SU-DHL-6 (cell line): Measurements from ENCODE around the gene C2CD2.

ENCODE experiments used
- H2AFZ ChIP-seq: fragments of 200-600 bp; sonication (generic); 2 replicates; pipeline ENCODE4 v1.6.1; 2014; ENCODE audit warnings: low read depth, mild to moderate bottlenecking, moderate library complexity, mixed read lengths, antibody characterized with exemption, low read length; ENCODE audit not compliant: severe bottlenecking
- H3F3A ChIP-seq: fragments of 200-600 bp; shearing (Covaris generic); 2 replicates; pipeline ENCODE4 v1.6.0; 2016; ENCODE audit warnings: antibody characterized with exemption, mild to moderate bottlenecking; ENCODE audit not compliant: insufficient read depth
- H3K27ac ChIP-seq: fragments of 200-600 bp; sonication (generic); 2 replicates; pipeline ENCODE4 v1.5.1; 2016; ENCODE audit warnings: low read depth, mild to moderate bottlenecking, low read length, moderate library complexity, mixed read lengths
- H3K27me3 ChIP-seq: fragments of 200-600 bp; sonication (generic), shearing (Covaris generic); 2 replicates; pipeline ENCODE4 v1.6.0; 2014; ENCODE audit warnings: mild to moderate bottlenecking, low read length
- H3K36me3 ChIP-seq: fragments of 200-600 bp; sonication (generic); 2 replicates; pipeline ENCODE4 v1.6.1; 2014; ENCODE audit warnings: mild to moderate bottlenecking, low read length, mixed read lengths
- H3K4me2 ChIP-seq: fragments of 300-600, 200-600 bp; shearing (Covaris generic), sonication (generic); 2 replicates; pipeline ENCODE4 v1.6.0; 2014; ENCODE audit warnings: low read length, low read depth, mild to moderate bottlenecking; ENCODE audit not compliant: poor library complexity, severe bottlenecking
- H3K4me3 ChIP-seq: fragments of 200-600 bp; sonication (generic); 2 replicates; pipeline ENCODE4 v1.5.1; 2014; ENCODE audit warnings: antibody characterized with exemption, low read length, mild to moderate bottlenecking, mixed read lengths; ENCODE audit not compliant: insufficient read depth, poor library complexity, severe bottlenecking
- H3K79me2 ChIP-seq: fragments of 200-600 bp; sonication (generic); 2 replicates; pipeline ENCODE4 v1.6.1; 2014; ENCODE audit warnings: mild to moderate bottlenecking, low read length, moderate library complexity; ENCODE audit not compliant: insufficient read depth
- H3K9ac ChIP-seq: fragments of 200-600 bp; sonication (generic); 2 replicates; pipeline ENCODE4 v1.7.0; 2014; ENCODE audit warnings: mild to moderate bottlenecking, low read length
- H3K9me2 ChIP-seq: fragments of 200-600 bp; sonication (generic); replicated peaks from 2 replicates; pipeline ENCODE4 v1.6.1; 2014; ENCODE audit warnings: low read length; ENCODE audit not compliant: insufficient read depth
- H3K9me3 ChIP-seq: fragments of 200-600 bp; sonication (generic); 2 replicates; pipeline ENCODE4 v1.6.1; 2014; ENCODE audit warnings: low read length, mixed read lengths; ENCODE audit not compliant: insufficient read depth
- H4K20me1 ChIP-seq: fragments of 200-600 bp; sonication (generic); 2 replicates; pipeline ENCODE4 v1.6.1; 2014; ENCODE audit warnings: low read depth, mild to moderate bottlenecking, antibody characterized with exemption, low read length, moderate library complexity, mixed read lengths
- EZH2phosphoT487 ChIP-seq: fragments of 200-600 bp; sonication (generic), shearing (Covaris generic); conservative IDR thresholded peaks from 2 replicates; pipeline ENCODE4 v1.6.1; 2018; ENCODE audit warnings: mild to moderate bottlenecking, antibody characterized with exemption, low read length, moderate library complexity, mixed read lengths
- TF ChIP-seq, protein P1 (sequence below): fragments of 200-600 bp; sonication (generic); IDR thresholded peaks from one replicate; pipeline ENCODE4 v1.5.1; 2017; ENCODE audit warnings: antibody characterized with exemption, mild to moderate bottlenecking, low read length, moderate library complexity; ENCODE audit not compliant: insufficient read depth, poor library complexity, severe bottlenecking

Gene C2CD2

DNA sequence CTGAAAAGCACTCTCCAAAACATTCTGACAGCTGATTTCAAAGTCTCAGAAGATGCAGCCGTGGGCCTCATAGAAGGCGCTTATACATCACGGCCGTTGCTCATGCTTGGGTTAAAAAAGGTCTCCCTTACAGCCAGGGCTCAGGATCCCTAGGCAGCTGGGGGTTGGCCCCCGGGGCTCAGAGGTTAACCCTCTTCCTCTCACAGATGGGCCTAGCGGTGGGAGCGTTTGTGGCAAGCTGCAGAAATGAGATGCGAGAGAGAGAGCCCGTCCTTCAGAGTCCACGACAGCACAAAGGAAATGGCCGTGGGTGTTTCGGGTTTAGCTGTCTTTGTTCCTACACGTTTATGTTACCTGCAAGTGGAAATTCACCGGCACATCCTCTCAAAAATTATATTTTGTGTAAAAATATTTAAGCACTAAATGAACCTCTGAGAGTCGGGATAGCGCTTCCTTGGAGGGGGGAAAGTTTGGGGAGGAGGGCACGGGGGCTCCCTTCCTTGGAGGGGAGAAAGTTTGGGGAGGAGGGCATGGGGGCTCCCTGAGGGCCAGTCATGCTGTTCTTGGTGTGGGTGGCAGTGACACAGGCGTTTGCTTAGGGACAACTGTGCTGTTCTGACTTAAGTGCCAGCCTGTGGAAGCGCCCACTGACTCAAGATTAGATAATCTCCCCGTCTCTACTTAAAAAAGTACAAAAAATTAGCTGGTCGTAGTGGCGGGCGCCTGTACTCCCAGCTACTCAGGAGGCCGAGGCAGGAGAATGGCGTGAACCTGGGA lies 54.2 kb downstream of the C2CD2 start:
- Histone ChIP-seq H2AFZ (no peak overlapping the region), H3K4me2 (no peak overlapping the region), H3K9ac (no peak overlapping the region), H3K9me3 (no peaks in the 10 kb centered on the region), H3K27ac (no peak overlapping the region), H3K4me3 (no peak overlapping the region), H3K9me2 (no peaks in the 10 kb centered on the region), H3F3A (no peaks in the 10 kb centered on the region), H3K79me2 (no peaks in the 10 kb centered on the region), H4K20me1 (no peaks in the 10 kb centered on the region), H3K27me3 (no peaks in the 10 kb centered on the region), H3K36me3 (no peaks in the 10 kb centered on the region)
- TF ChIP-seq, protein P1, sequence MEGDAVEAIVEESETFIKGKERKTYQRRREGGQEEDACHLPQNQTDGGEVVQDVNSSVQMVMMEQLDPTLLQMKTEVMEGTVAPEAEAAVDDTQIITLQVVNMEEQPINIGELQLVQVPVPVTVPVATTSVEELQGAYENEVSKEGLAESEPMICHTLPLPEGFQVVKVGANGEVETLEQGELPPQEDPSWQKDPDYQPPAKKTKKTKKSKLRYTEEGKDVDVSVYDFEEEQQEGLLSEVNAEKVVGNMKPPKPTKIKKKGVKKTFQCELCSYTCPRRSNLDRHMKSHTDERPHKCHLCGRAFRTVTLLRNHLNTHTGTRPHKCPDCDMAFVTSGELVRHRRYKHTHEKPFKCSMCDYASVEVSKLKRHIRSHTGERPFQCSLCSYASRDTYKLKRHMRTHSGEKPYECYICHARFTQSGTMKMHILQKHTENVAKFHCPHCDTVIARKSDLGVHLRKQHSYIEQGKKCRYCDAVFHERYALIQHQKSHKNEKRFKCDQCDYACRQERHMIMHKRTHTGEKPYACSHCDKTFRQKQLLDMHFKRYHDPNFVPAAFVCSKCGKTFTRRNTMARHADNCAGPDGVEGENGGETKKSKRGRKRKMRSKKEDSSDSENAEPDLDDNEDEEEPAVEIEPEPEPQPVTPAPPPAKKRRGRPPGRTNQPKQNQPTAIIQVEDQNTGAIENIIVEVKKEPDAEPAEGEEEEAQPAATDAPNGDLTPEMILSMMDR, result no peak
- TF ChIP-seq EZH2phosphoT487, result no peak

DNA sequence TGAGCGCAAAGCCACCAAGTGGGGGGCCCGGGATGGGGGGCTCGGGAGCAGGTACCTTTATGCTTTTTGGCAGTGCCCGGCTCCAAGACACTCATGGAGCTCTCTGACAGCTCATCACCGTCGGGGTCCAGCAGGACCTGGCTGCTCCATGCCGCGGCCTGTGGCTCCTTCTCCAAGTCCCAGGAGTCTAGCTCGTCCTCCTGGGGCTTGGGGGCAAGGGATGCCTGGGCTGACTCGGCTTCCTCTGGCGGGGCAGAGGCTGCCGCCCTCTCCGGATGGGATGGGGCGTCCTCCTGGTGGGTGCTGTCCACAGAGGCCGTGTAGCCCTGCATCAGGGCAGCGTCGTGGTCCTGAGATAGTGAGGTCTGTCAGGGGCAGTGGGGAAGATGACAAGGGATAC lies 54.8 kb downstream of the C2CD2 start:
- Histone ChIP-seq H3K9me3 (no peaks in the 10 kb centered on the region), H3F3A (no peaks in the 10 kb centered on the region), H3K79me2 (no peaks in the 10 kb centered on the region), H4K20me1 (no peaks in the 10 kb centered on the region), H3K27me3 (no peaks in the 10 kb centered on the region), H3K4me3 (no peak overlapping the region), H3K4me2 (no peak overlapping the region), H2AFZ (no peak overlapping the region), H3K9ac (no peak overlapping the region), H3K27ac (no peak overlapping the region), H3K36me3 (no peaks in the 10 kb centered on the region), H3K9me2 (no peaks in the 10 kb centered on the region)
- no peak for TF ChIP-seq EZH2phosphoT487
- TF ChIP-seq, protein P1, result no peak

DNA sequence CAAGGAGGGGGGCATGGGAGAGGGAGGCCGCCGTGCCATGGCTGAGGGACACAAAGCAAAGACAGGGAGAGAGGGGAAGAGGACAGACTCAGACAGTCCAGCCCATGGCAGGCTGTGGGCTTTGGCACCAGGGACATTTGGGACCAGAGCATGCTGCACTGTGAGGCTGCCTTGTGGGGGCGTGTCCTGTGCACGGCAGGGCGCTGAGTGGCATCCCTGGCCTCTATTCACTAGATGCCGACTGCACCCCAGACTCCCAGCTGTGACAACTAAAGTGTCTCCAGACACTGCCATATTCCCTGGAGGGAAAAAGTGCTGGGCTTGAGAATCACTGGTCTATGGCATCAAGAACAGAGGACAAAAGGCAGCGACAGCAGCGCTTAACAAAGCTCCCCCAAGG lies 56.1 kb downstream of the C2CD2 start:
- Histone ChIP-seq H3K9me3 (no peaks in the 10 kb centered on the region), H3F3A (no peaks in the 10 kb centered on the region), H4K20me1 (no peaks in the 10 kb centered on the region), H3K4me3 (no peak overlapping the region), H3K36me3 (no peaks in the 10 kb centered on the region), H2AFZ (no peak overlapping the region), H3K27me3 (no peaks in the 10 kb centered on the region), H3K27ac (no peak overlapping the region), H3K4me2 (no peak overlapping the region), H3K9me2 (no peaks in the 10 kb centered on the region), H3K9ac (no peak overlapping the region), H3K79me2 (no peaks in the 10 kb centered on the region)
- TF ChIP-seq EZH2phosphoT487, result no peak
- TF ChIP-seq, protein P1, result no peak
